ENCODE results near the gene PTCD2.

- TF ChIP-seq KDM1A (IDR thresholded peaks at IDR 0.05) (no peak), SMC3 (conservative IDR thresholded peaks at IDR 0.05; ENCODE audit: insufficient read depth, low read depth, low read length) (no peak), ZFX (CRISPR knock-in tag; IDR thresholded peaks at IDR 0.05) (no peak), SIN3B (IDR thresholded peaks at IDR 0.05; ENCODE audit: low read depth) (no peak), HSF4 (CRISPR knock-in tag; IDR thresholded peaks at IDR 0.05; ENCODE audit: borderline replicate concordance) (no peak; the same call in 1 of the 2 replicates), EP300 (IDR thresholded peaks at IDR 0.05; ENCODE audit: low read length) (no peak), MAFK (IDR thresholded peaks at IDR 0.05; ENCODE audit: low read length) (no peak), EZH2 (IDR thresholded peaks at IDR 0.05; ENCODE audit: borderline replicate concordance, low read depth, low read length) (no peak), E2F6 (IDR thresholded peaks at IDR 0.05; ENCODE audit: borderline replicate concordance in 1 of 2, extremely low read depth in 1 of 2, insufficient read depth in 1 of 2, insufficient read length in 1 of 2, low read depth in 1 of 2, low read length in 1 of 2, poor library complexity in 1 of 2, severe bottlenecking in 1 of 2) (no peak), POLR2AphosphoS2 (IDR thresholded peaks at IDR 0.05; ENCODE audit: low read length) (no peak)
Measured at GRCh38 chr5:72283358-72283757, 36.8 kb upstream of the PTCD2 start.
